Ishikawa (cell line): Measurements from ENCODE around the gene DIP2C.

Experiments
- CEBPB ChIP-seq: IDR thresholded peaks from 2 replicates; pipeline ENCODE4 v1.6.1; 2012
- EGR1 ChIP-seq: IDR thresholded peaks from 2 replicates; pipeline ENCODE4 v1.6.1; 2012
- EP300 ChIP-seq: IDR thresholded peaks from 2 replicates; pipeline ENCODE4 v1.6.1; 2012; ENCODE audit warnings: borderline replicate concordance
- FOXM1 ChIP-seq: IDR thresholded peaks from 2 replicates; pipeline ENCODE4 v1.6.1; 2012; ENCODE audit warnings: low read depth, borderline replicate concordance
- TAF1 ChIP-seq: IDR thresholded peaks from 2 replicates; pipeline ENCODE4 v1.6.1; 2012; ENCODE audit warnings: low read depth, mild to moderate bottlenecking
- TCF12 ChIP-seq: IDR thresholded peaks from 2 replicates; pipeline ENCODE4 v1.6.1; 2012; ENCODE audit warnings: low read depth
- TEAD4 ChIP-seq: IDR thresholded peaks from 2 replicates; pipeline ENCODE4 v1.6.1; 2012
- YY1 ChIP-seq: IDR thresholded peaks from 2 replicates; pipeline ENCODE4 v1.6.1; 2012; ENCODE audit warnings: low read depth
- TF ChIP-seq, protein P1 (sequence below): IDR thresholded peaks from 2 replicates; pipeline ENCODE4 v1.6.1; 2012
- TF ChIP-seq, protein P2 (sequence below): IDR thresholded peaks from 2 replicates; pipeline ENCODE4 v1.6.1; 2012
- TF ChIP-seq, protein P3 (sequence below): IDR thresholded peaks from 2 replicates; pipeline ENCODE4 v1.6.1; 2012; ENCODE audit warnings: low read depth, mild to moderate bottlenecking

DNA sequence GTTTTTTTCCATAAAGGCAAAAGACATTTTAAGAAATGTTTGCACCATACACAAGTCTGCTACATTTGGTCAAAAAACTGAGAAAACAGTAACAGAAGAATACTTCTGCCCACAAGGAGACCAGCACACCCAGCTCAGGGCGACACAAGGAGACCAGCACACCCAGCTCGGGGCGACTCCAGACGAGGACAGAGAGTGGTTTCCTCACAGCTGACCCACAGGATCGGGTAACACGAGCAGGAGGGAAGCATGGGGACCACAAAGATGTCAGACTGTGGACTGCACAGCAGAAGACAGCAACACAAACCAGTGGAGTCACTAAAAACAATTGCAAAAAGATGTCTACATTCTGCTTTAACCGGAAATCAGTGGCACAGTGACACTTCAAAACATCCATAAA lies 237.6 kb downstream of the DIP2C start:
- no peak for TF ChIP-seq YY1
- TF ChIP-seq, protein P1, sequence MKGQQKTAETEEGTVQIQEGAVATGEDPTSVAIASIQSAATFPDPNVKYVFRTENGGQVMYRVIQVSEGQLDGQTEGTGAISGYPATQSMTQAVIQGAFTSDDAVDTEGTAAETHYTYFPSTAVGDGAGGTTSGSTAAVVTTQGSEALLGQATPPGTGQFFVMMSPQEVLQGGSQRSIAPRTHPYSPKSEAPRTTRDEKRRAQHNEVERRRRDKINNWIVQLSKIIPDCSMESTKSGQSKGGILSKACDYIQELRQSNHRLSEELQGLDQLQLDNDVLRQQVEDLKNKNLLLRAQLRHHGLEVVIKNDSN: no peak
- no peak for TF ChIP-seq CEBPB
- no peak for TF ChIP-seq EGR1
- no peak for TF ChIP-seq TAF1
- TF ChIP-seq, protein P2, sequence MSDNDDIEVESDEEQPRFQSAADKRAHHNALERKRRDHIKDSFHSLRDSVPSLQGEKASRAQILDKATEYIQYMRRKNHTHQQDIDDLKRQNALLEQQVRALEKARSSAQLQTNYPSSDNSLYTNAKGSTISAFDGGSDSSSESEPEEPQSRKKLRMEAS: no peak
- no peak for TF ChIP-seq FOXM1
- TF ChIP-seq TEAD4: no peak
- TF ChIP-seq EP300: no peak
- TF ChIP-seq, protein P3, sequence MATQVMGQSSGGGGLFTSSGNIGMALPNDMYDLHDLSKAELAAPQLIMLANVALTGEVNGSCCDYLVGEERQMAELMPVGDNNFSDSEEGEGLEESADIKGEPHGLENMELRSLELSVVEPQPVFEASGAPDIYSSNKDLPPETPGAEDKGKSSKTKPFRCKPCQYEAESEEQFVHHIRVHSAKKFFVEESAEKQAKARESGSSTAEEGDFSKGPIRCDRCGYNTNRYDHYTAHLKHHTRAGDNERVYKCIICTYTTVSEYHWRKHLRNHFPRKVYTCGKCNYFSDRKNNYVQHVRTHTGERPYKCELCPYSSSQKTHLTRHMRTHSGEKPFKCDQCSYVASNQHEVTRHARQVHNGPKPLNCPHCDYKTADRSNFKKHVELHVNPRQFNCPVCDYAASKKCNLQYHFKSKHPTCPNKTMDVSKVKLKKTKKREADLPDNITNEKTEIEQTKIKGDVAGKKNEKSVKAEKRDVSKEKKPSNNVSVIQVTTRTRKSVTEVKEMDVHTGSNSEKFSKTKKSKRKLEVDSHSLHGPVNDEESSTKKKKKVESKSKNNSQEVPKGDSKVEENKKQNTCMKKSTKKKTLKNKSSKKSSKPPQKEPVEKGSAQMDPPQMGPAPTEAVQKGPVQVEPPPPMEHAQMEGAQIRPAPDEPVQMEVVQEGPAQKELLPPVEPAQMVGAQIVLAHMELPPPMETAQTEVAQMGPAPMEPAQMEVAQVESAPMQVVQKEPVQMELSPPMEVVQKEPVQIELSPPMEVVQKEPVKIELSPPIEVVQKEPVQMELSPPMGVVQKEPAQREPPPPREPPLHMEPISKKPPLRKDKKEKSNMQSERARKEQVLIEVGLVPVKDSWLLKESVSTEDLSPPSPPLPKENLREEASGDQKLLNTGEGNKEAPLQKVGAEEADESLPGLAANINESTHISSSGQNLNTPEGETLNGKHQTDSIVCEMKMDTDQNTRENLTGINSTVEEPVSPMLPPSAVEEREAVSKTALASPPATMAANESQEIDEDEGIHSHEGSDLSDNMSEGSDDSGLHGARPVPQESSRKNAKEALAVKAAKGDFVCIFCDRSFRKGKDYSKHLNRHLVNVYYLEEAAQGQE: no peak
- no peak for TF ChIP-seq TCF12
